HG03378 (cell line): ENCODE measurements around the gene NEU4.

Source experiments
- ATAC-seq: cut with Tn5 transposase; IDR thresholded peaks from one replicate; pipeline ENCODE4 v1.9.1; 2021; ENCODE audit warnings: mild to moderate bottlenecking, moderate library complexity; ENCODE audit not compliant: unreplicated experiment

The NEU4 gene

DNA sequence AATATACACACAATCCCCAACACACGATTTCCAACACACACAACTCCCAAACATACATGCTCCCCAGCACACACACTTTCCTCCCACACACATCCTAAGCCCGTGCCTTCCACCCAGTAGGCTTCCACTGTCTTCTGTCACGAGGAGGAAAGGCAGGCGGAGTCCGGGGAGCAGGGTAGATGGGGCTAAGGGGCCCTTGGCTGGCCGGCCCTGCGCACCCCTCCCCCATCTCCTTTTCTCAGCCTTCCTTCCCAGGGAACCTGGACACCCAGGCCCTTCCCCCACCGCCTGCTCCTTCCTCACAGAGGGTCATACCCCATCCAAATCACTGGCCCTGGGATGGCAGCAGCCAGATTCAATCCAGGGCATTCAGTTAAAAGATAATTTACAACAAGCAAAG, 53.1 kb downstream of the NEU4 start:
- ATAC-seq = no peak

DNA sequence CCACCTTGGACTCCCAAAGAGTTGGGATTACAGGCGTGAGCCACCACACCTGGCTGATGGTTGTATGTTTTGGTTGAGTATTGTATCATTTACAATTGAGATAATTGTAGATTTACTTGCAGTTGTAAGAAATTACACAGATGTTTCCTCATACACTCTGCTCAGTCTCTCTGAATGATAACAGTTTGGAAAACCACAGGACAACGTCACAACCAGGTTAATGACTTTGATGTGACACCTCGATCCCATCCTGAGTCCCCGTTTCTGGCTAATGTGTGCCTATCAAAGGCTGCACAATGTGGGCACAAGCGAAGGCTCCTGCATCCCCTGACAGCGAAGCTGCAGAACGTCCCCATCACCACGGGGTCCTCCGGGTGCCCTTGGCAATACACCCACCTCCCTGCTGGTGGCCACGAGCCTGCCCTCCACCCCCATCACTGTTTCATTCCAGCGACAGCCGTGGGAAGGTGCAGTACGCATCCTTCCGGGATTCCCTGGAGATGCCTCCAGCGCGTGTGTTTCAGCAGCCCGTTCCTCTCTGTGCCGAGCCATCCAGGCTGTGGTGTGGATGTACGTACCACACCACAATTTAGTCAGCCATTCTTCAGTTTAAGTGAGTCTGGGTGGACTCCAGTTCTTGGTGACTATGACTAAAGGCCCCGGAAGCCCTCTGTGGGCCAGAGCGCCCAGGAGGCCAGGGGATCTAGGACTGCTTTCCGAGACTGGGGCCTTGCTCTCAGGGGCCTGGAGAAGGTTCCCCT, 54.0 kb downstream of the NEU4 start:
- no peak for ATAC-seq

DNA sequence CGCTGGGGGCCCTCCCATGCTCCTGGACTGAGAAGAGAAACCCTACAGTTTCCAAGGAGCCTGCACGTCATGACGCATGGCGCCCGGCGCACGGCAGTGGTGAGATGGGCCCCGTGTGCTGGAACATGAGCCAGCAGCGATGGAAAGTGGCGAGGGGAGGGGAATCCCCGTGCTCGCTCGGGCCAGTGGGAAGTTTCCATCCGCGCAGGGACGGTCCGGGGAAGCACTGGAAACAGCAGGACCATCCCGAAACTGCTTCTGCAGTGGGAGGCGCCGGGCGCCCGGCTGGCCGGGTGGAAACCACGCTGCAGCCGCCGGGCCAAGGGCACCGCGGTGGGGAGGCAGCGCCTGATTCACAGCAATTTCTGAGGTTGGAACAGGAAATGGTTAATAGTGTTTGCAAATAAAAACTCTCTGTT, 54.6 kb downstream of the NEU4 start:
- ATAC-seq = no peak

DNA sequence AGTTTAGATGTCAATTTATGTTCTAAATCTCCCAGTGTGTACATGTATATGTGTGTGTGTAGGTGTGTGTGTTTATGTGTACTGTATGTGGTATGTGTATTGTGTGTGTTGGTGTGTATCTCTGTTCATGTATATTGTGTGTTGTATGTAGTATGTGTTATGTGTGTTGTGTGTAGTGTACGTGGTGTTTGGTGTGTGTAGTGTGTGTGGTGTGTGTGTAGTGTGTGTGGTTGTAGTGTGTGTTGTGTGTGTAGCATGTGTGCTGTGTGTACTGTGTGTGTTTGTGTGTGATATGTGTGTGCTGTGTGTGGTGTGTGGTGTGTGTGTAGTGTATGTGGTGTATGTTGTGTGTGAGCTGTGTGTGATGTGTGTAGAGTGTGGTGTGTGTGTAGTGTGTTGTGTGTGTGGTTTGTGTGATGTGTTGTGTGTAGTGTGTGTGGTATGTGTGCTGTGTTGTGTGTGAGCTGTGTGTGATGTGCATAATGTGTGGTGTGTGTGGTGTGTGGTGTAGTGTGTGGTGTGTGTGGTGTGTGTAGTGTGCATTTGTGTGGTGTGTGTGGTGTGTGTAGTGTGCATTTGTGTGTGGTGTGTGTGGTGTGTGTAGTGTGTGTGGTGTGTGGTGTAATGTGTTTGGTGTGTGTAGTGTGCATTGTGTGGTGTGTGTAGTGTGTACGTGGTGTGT, 55.3 kb downstream of the NEU4 start:
- ATAC-seq = no peak

DNA sequence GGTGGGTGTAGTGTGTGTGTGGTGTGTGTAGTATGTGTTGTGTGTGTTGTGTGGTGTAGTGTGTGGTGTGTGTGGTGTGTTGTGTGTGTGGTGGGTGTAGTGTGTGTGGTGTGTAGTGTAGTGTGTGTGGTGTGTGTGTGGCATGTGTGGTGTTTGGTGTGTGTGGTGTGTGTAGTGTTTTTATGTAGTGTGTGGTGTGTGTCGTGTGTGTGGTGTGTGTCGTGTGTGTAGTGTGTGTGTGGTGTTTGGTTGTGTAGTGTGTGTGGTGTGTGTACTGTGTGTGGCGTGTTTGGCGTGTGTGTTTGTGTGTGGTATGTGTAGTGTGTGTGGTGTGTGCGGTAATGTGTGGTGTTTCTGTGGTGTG, 55.8 kb downstream of the NEU4 start:
- no peak for ATAC-seq

DNA sequence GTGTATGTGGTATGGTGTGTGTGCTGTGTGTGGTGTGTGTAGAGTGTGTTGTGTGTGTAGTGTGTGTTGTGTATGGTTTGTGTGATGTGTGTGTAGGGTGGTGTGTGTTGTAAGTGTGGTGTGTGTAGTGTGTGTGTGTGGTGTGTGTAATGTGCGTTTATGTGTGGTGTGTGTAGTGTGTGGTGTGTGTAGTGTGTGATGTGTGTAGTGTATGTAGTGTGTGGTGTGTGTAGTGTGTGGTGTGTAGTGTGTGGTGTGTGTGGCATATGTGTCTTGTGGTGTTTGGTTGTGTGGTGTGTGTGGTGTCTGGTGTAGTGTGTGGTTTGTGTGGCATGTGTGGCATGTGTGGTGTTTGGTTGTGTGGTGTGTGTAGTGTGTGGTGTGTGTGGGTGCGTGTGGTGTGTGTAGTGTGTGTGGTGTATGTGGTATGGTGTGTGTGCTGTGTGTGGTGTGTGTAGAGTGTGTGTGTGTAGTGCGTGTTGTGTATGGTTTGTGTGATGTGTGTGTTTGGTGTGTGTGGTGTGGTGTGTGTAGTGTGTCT, 56.5 kb downstream of the NEU4 start:
- ATAC-seq = no peak

DNA sequence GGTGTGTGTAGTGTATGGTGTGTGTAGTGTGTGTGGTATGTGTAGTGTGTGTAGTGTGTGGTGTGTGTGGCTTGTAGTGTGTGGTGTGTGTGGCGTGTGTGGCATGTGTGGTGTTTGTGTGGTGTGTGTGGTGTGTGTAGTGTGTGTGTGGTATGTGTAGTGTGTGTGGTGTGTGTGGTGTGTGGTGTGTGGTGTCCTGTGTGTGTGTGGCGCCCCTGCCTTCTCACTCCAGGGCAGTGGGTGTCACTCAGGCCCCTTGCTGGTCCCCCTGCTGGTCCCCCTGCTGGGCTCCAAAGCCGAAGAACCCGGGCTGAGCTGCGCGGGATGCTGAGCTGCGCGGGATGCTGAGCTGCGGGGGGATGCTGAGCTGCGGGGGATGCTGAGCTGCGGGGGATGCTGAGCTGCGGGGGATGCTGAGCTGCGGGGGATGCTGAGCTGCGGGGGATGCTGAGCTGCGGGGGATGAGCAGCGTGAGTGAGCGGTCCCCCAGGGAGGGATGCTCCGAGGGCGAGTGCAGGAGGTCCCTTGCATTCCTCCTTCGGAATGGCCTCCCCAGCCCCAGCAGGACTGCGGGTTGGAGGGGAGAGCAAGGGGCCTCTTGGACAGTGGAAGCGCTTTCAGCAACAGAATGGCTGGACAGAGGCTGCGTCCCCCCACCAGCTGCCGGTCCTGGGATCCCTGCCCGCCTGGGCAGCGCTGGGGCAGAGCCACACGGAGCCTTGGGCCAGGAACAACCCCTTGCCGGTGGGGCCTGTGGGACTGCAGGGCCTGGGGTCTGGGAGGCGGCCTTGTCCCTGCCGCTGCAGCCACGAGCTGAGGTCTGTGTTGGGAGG, 57.2 kb downstream of the NEU4 start:
- ATAC-seq = no peak
